Astrocyte (in vitro differentiated cells and primary cell): Measurements from ENCODE around the gene RHOJ.

ENCODE experiments used
- CTCF ChIP-seq: IDR thresholded peaks from 2 replicates; pipeline ENCODE4 v1.5.1; 2011; ENCODE audit warnings: low read depth, mild to moderate bottlenecking, inconsistent platforms, low read length, moderate library complexity; ENCODE audit not compliant: insufficient read depth
- EZH2 ChIP-seq: IDR thresholded peaks from 2 replicates; pipeline ENCODE4 v1.6.1; 2012; ENCODE audit warnings: mild to moderate bottlenecking, low read length, inconsistent platforms; ENCODE audit not compliant: insufficient read depth

- no peak for TF ChIP-seq CTCF
- TF ChIP-seq EZH2: no peak
Observed at GRCh38 chr14:63167044-63167443, 37.2 kb upstream of the RHOJ start.
